Peyer's patch (tissue), 4 donors: ENCODE measurements around the gene C1orf50.

ENCODE experiments used
- CTCF ChIP-seq, 6 experiments: fragments of 450-650 bp in 4 of 6; fragments of 200-600 bp in 2 of 6; sonication (generic) in 1 of 6; IDR thresholded peaks; one replicate each; pipeline ENCODE4 v1.5.1; 2017 to 2019; ENCODE audit warnings: antibody characterized with exemption in 6 of 6, mild to moderate bottlenecking in 3 of 6, moderate library complexity in 1 of 6
- POLR2A ChIP-seq, 2 donors: fragments of 450-650 bp; IDR thresholded peaks; one replicate each; pipeline ENCODE4 v1.5.1; 2017; ENCODE audit warnings: antibody characterized with exemption in 2 of 2, mild to moderate bottlenecking in 2 of 2, moderate library complexity in 2 of 2

GRCh38 chr1:42776502-42776901, 9.5 kb downstream of the C1orf50 start:
- TF ChIP-seq CTCF (IDR thresholded peaks at IDR 0.05) (no peak), POLR2A (IDR thresholded peaks at IDR 0.05) (no peak)
